Fibroblast of the aortic adventitia (primary cell): ENCODE results near the gene DDX52. TPM values are rescaled to one million over a fixed set of nuclear protein-coding genes. Genes with fewer than 3 reads are reported as not detected.

ENCODE experiments used
- DNase-seq: peaks from one replicate; pipeline ENCODE4 v3.0.0-alpha.2; 2010; ENCODE audit warnings: low read depth
- H3K4me3 ChIP-seq: 2 replicates; pipeline ENCODE4 v1.5.1; 2011; ENCODE audit warnings: low read depth, mild to moderate bottlenecking, control low read depth, low read length, moderate library complexity
- total RNA-seq: library from RNA; depleted of rRNA; stranded (reverse); fragments of >200 nt; gene quantifications from 2 replicates; pipeline ENCODE4 v1.2.3, GENCODE V29; 2012; ENCODE audit warnings: low replicate concordance
- TF ChIP-seq, protein P1 (sequence below): IDR thresholded peaks from 2 replicates; pipeline ENCODE4 v1.5.1; 2011; ENCODE audit warnings: mild to moderate bottlenecking, low read length, control low read depth, inconsistent platforms; ENCODE audit not compliant: insufficient read depth

DDX52 gene
- total RNA-seq, 1 donor: 29.9 TPM

DNA sequence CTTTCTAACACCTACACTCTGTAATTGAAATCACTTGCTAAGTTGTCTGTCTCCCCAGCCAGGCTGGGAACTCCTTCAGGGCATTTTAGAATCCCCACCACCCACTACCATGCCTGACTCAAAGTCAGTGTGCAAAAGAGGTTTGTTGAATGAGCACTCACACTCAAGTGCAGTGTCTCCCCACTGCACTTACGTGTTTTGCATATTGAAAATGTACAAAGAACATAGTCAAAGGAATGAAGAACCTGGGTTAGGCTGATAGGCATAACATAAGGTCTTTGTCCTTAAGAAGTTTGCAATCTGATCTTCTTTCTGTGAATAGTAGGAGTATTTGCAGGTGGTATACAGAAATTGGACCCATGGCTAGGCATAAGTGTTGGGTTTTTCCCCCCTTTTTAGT is 33.8 kb upstream of the DDX52 start:
- H3K4me3 ChIP-seq: no peak overlapping the region
- DNase-seq: no peak
- TF ChIP-seq, protein P1, sequence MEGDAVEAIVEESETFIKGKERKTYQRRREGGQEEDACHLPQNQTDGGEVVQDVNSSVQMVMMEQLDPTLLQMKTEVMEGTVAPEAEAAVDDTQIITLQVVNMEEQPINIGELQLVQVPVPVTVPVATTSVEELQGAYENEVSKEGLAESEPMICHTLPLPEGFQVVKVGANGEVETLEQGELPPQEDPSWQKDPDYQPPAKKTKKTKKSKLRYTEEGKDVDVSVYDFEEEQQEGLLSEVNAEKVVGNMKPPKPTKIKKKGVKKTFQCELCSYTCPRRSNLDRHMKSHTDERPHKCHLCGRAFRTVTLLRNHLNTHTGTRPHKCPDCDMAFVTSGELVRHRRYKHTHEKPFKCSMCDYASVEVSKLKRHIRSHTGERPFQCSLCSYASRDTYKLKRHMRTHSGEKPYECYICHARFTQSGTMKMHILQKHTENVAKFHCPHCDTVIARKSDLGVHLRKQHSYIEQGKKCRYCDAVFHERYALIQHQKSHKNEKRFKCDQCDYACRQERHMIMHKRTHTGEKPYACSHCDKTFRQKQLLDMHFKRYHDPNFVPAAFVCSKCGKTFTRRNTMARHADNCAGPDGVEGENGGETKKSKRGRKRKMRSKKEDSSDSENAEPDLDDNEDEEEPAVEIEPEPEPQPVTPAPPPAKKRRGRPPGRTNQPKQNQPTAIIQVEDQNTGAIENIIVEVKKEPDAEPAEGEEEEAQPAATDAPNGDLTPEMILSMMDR: no peak

DNA sequence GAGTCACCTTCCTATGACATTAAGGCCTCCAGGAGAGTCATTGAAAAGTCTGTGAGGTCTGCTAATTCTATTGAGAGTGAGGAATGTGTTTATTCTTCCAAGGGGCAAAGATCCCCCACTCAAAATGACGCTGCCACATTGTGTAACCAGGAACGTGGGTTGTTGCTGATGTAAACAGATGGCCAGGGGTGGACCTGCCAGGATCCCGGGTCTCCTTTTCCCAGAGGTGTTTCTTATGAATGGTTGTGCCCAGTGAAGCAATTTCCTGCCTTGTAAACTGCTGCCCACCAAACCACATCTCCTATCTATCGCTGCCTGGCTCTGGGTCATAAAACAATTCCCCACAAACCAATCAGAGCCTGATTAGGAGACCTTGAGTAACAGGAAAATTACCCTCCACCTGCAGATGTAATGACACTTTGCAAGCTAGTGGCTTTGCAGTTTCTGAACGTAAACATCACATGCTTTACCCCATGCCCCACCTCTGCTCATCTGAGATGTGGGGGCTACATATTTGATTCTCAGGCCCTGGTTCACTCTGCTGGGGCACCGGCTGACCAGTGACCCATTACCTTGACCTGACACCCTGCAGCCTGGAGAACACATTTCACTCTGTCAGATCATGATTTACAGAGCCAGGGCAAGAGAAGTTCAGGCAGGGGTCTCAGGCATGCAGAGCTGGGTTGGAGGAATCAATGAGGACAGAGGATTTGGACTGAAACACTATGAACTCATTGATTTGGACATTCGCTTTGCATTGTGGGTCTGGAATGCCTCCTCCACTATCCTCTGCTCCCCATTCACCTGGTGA is 33.1 kb upstream of the DDX52 start:
- H3K4me3 ChIP-seq: no peak overlapping the region
- DNase-seq: no peak
- TF ChIP-seq, protein P1: no peak

DNA sequence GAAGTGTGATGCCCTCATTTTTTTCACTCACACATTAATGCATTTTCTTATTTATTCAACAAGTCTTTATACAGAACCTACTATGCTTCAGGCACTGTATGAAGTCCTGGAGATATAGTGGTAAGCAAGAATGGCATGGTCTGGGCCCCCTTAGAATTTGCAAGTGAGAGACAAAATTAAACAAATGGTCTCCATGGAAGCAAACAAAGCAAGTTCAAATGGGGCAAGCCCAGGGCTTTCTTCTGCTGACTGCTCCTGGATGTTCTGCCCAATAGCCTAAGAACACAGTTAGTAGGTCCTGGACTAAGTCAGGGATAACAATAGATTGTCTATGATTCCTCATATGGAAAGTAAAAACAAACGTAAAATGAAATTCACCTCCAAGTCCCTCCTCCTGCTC is 31.3 kb upstream of the DDX52 start:
- TF ChIP-seq, protein P1: no peak
- no peak overlapping the region for H3K4me3 ChIP-seq
- DNase-seq: no peak

DNA sequence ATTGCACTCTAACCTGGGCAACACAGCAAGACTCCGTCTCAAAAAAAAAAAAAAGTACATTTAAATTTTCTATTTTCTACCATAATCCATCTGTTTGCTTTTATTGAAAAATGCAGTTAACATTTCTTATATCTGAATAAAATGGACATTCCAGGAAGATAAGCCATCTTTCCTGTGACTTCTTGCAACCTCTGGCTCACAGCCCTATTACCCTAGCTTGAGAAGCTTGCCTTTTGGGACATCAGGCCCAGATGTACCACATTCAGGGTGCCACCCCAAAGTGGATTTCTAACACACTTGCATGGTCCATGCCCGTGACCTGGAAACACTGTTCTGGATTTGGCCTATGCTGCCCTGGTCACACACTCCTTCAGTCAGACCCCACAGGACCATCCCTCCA is 30.1 kb upstream of the DDX52 start:
- TF ChIP-seq, protein P1: no peak
- no peak for DNase-seq
- no peak overlapping the region for H3K4me3 ChIP-seq

DNA sequence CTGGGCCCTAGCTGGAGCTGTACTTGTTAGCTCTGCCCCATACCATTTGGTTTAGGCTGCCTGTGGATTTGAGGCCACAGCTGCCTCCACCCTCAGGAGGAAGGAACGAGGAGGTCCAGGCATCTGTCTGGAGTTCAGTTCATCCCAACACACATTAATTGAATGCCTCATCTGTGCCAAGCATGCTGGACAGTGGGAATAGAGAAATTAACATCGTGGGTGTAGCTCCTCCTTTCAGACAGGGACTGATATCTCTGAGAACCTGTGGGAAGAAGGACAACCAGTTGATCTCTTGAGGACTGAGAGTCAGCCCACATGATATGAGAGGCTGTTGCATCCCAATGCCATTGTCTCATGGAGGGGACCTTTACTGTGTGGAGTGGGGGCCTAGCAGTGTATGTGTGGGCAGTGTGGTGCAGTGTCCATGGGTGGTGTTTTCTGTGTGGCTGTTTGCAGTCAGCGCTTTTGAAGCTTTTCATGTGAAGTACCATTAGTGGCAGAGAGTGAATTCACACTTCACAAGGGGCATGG is 29.4 kb upstream of the DDX52 start:
- TF ChIP-seq, protein P1: no peak
- H3K4me3 ChIP-seq: no peak overlapping the region
- no peak for DNase-seq

DNA sequence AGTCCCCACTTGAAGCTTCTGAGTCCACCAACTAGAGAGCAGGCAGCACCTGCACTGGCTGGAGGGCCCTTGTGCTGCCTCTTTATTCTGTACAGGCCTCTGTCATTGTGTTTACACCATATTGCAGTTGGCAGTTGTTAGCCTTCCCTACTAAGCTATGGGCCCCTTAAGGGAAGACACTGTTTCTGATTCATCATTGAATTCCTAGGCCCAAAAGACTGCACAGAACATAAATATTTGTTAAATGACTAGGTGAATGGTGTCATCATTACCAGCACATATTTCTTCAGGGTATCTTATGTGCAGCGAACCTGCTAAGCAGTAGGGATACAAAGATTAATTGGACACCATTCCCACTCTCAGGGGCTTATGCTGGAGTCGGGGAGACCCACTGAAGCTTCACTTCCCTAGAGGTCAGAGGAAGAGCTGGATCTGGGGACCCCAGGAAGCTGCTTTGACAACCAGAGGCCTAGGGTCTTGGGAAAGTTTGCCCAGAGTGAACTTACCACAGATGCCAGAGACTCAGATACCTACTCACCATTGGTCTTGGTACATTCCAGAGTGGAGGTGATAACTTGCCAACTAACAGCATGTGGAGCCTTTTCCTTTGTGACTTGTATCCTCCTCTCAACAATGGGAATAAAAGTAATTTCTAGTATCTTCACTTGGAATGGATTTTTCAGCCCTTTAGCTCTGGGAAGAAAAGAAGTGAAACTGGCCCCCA is 28.7 kb upstream of the DDX52 start:
- TF ChIP-seq, protein P1: no peak
- peak; percentile 65 for DNase-seq
- no peak overlapping the region for H3K4me3 ChIP-seq
